ENCODE results near the gene HECW1. TPM values are rescaled to one million over a fixed set of nuclear protein-coding genes. Genes with fewer than 3 reads are reported as not detected.

The HECW1 gene
- total and polyA plus RNA-seq, 2 of the 13 experiments (the other 11 are each of a cell fraction or from before 2014, with no cell fraction given): not detected

GRCh38 chr7:43456200-43456599 lies 343.8 kb downstream of the HECW1 start (continued):
- TF ChIP-seq ZNF10 (CRISPR knock-in tag; IDR thresholded peaks at IDR 0.05; ENCODE audit: borderline replicate concordance, low read depth) (no peak), ZNF83 (CRISPR knock-in tag; IDR thresholded peaks at IDR 0.05; ENCODE audit: borderline replicate concordance) (no peak), ZFX (CRISPR knock-in tag; IDR thresholded peaks at IDR 0.05; ENCODE audit: low read depth) (no peak), MAF1 (CRISPR knock-in tag; IDR thresholded peaks at IDR 0.05; ENCODE audit: borderline replicate concordance) (no peak), YY1 (IDR thresholded peaks at IDR 0.05; ENCODE audit: insufficient read depth, insufficient replicate concordance, low read depth, low read length) (no peak), LBX2 (CRISPR knock-in tag; IDR thresholded peaks at IDR 0.05; ENCODE audit: borderline replicate concordance) (no peak), ZNF260 (CRISPR knock-in tag; IDR thresholded peaks at IDR 0.05; ENCODE audit: borderline replicate concordance, low read depth) (no peak), SAFB2 (CRISPR knock-in tag; IDR thresholded peaks at IDR 0.05; ENCODE audit: borderline replicate concordance, low read depth) (no peak; the same call in 1 of the 2 replicates), ZNF883 (CRISPR knock-in tag; IDR thresholded peaks at IDR 0.05; ENCODE audit: not compliant biosample characterization) (no peak), NFYC (CRISPR knock-in tag; IDR thresholded peaks at IDR 0.05) (no peak), ZBTB33 (CRISPR knock-in tag; IDR thresholded peaks at IDR 0.05) (no peak), WIZ (CRISPR knock-in tag; IDR thresholded peaks at IDR 0.05) (no peak), ZBTB44 (CRISPR knock-in tag; IDR thresholded peaks at IDR 0.05) (no peak), ZBTB7B (CRISPR knock-in tag; IDR thresholded peaks at IDR 0.05) (no peak), ZHX2 (IDR thresholded peaks at IDR 0.05; ENCODE audit: low read depth) (no peak), ZHX2 (CRISPR knock-in tag; IDR thresholded peaks at IDR 0.05; ENCODE audit: borderline replicate concordance) (0 out of 2 replicates have a peak, but pooled peaks have one; percentile 36), ZNF546 (CRISPR knock-in tag; conservative IDR thresholded peaks at IDR 0.05) (no peak)

Measured in HepG2 (cell line).